Measurements from ENCODE around the gene OGFRL1.

- TF ChIP-seq CTCF (IDR thresholded peaks at IDR 0.05; ENCODE audit: insufficient read depth, low read depth, low read length) (no peak), EZH2 (IDR thresholded peaks at IDR 0.05; ENCODE audit: insufficient read depth, low read length) (no peak)
Observed at GRCh38 chr6:71333697-71334096, 45.1 kb downstream of the OGFRL1 start.

Measured in astrocyte (in vitro differentiated cells and primary cell).